Esophagus squamous epithelium (tissue), 5 donors: Measurements from ENCODE around the gene CMTM7. TPM values are rescaled to one million over a fixed set of nuclear protein-coding genes. Genes with fewer than 3 reads are reported as not detected.
"Not testable (repeated sequence)": the region's sequence is repeated elsewhere in the genome, so short reads cannot be mapped to it uniquely, and the experiment has no call there.

ENCODE experiments used
- DNase-seq: peaks from one replicate; lab custom pipeline; 2025; lab: John Stamatoyannopoulos, UW
- H3K27ac ChIP-seq, 4 donors: fragments of 200-600 bp; sonication (generic); one replicate each; pipeline ENCODE4 v1.5.1; 2016 to 2019; ENCODE audit warnings: mild to moderate bottlenecking in 1 of 4
- H3K27me3 ChIP-seq, 4 donors: fragments of 200-600 bp; sonication (generic); 1 replicate in 3 of 4; 2 replicates in 1 of 4; pipeline versions ENCODE4 v1.5.1 to v1.6.0; 2017 to 2021; ENCODE audit warnings: antibody characterized with exemption in 1 of 4
- H3K36me3 ChIP-seq, 3 donors: fragments of 200-600 bp; sonication (generic); one replicate each; pipeline ENCODE4 v1.5.1; 2016 to 2019
- H3K4me1 ChIP-seq, 3 donors: fragments of 200-600 bp; sonication (generic); one replicate each; pipeline ENCODE4 v1.5.1; 2017 to 2019
- H3K4me3 ChIP-seq, 4 donors: fragments of 200-600 bp; sonication (generic); 1 replicate in 3 of 4; 2 replicates in 1 of 4; pipeline ENCODE4 v1.5.1; 2016 to 2019; ENCODE audit warnings: mild to moderate bottlenecking in 2 of 4, moderate library complexity in 1 of 4
- H3K9me3 ChIP-seq, 3 donors: fragments of 200-600 bp; sonication (generic); one replicate each; pipeline ENCODE4 v1.5.1; 2016 to 2019
- CTCF ChIP-seq, 6 experiments: fragments of 450-650 bp in 4 of 6; fragments of 200-600 bp in 2 of 6; sonication (generic) in 2 of 6; IDR thresholded peaks; one replicate each; pipeline ENCODE4 v1.5.1; 2016 to 2019; ENCODE audit warnings: antibody characterized with exemption in 6 of 6, mild to moderate bottlenecking in 4 of 6, moderate library complexity in 4 of 6
- POLR2A ChIP-seq, 4 donors: fragments of 450-650 bp; IDR thresholded peaks; one replicate each; pipeline ENCODE4 v1.6.1; 2017; ENCODE audit warnings: antibody characterized with exemption in 4 of 4, mild to moderate bottlenecking in 4 of 4, moderate library complexity in 3 of 4
- WGBS, 2 donors: methylation state at CpG; one replicate each; pipeline ENCODE4 v1.1.5; 2018; 5-methylcytosine and 5-hydroxymethylcytosine counted together
- intact Hi-C: fragments of 100-400 bp; cut with DNase I; formaldehyde crosslinking; loops from one replicate; pipeline ENCODE4 v1.15.0; 2022
- total RNA-seq, 4 donors: library from RNA; depleted of rRNA; stranded (reverse); fragments of >200 nt; gene quantifications; one replicate each; pipeline ENCODE4 v1.1.0, GENCODE V29; 2016
- donor health status: DM: yes; HTN: yes; CAD: no.

Gene CMTM7
- total RNA-seq, 4 donors from 2014 or later, result 0.35 to 6.7 (median 3.0) TPM; not detected in 1

DNA sequence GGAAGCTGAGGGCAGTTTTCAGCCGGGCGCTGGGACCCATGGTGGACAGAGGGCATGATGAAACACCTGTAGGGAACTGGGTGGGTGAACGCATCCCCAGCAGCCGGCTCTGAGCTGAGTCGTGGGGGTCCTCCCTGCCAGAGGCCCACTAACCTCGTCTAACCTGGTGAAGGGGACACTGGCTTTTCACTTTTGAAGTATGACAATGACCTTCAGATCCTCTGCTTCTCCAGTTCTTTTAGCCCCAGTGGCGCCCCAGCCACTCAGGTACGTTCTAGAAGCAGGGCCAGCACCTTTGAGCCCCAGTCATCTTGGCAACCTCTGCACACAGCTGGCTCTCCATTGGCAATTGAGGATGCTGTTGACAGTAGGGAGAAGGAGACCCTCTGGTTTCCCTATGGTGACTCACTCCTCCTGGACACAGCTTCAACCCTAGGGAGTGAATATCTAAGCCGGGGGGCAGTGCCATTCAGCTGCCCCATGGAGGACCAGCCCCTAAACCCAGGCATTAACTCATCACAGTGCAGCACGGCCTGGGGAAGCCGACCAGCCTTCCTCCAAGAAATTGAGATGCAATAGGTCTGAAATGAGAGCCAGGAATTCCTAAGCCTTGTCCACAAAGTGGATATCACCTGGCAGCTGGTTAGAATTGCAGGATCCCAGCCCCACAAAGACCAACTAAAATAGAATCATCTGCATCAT is 64.9 kb downstream of the CMTM7 start:
- no peaks in the 10 kb centered on the region for H3K36me3 ChIP-seq
- DNase-seq, result no peak
- peaks cover 0 to 93% (median 0%) of the 10 kb centered on the region in 4 donors for H3K27me3 ChIP-seq
- peaks cover 0 to 46% (median 16%) of the 10 kb centered on the region in 3 donors for H3K4me1 ChIP-seq
- no peak for TF ChIP-seq CTCF (IDR thresholded peaks at IDR 0.05)
- no peak for TF ChIP-seq POLR2A (IDR thresholded peaks at IDR 0.05)
- H3K9me3 ChIP-seq, result no peaks in the 10 kb centered on the region
- H3K4me3 ChIP-seq, result no peak overlapping the region
- intact Hi-C loops, result no loop called here
- H3K27ac ChIP-seq, result no peak overlapping the region
- WGBS, 2 donors, result 83 to 91% methylated on average over 5 to 6 of the region's 11 CpGs

DNA sequence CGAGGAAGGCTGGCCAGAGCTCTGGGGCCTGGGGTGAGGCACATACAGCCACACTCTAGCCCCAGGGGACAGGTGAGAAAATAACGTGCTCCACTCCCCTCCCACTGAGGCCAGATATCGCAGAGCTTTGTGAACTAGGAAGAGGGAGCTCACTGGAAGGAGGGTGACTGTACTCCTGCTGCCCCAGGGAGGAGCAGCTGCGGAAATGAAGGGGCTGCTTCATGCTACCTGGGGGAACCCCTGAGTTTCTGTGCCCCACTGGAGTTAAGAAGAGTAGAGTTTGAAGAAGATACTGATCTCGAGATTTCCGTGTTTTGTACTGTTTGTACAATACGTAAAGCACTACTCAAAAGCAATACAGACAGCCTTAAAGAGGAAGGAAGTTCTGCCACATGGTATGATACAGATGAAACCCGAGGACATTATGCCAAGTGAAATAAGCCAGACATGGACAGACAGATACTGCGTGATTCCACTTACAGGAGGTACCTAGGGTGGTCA is 66.4 kb downstream of the CMTM7 start:
- WGBS, 2 donors, result 68 to 72% methylated on average over 7 to 8 of the region's 9 CpGs
- H3K36me3 ChIP-seq, result no peaks in the 10 kb centered on the region

GRCh38 chr3:32459450-32459849 is 67.8 kb downstream of the CMTM7 start:
- DNase-seq, result no peak
- H3K4me3 ChIP-seq, result no peak overlapping the region
- 89% methylated on average over 5 of the region's 5 CpGs; no CpG with 5 or more reads in 1 of the 2 donors for WGBS, 2 donors
- H3K9me3 ChIP-seq, result no peaks in the 10 kb centered on the region
- peaks cover 0 to 40% (median 16%) of the 10 kb centered on the region in 3 donors for H3K4me1 ChIP-seq
- peak overlapping the region in 2 of 4 donors; percentile 55 to 69 for H3K27ac ChIP-seq
- no peaks in the 10 kb centered on the region for H3K36me3 ChIP-seq
- no peak for TF ChIP-seq CTCF (IDR thresholded peaks at IDR 0.05)
- TF ChIP-seq POLR2A (IDR thresholded peaks at IDR 0.05), result no peak
- intact Hi-C loops, result no loop called here
- H3K27me3 ChIP-seq, result peaks cover 0 to 77% (median 0%) of the 10 kb centered on the region in 4 donors

More for the DNA sequence above, 66.4 kb downstream of the CMTM7 start:
- no peak overlapping the region for H3K4me3 ChIP-seq
- H3K27ac ChIP-seq, result peak overlapping the region; percentile 35 to 77 (median 56)
- DNase-seq, result no peak
- no peak for TF ChIP-seq POLR2A (IDR thresholded peaks at IDR 0.05)
- TF ChIP-seq CTCF (IDR thresholded peaks at IDR 0.05), result no peak
- H3K27me3 ChIP-seq, result peaks cover 0 to 88% (median 0%) of the 10 kb centered on the region in 4 donors
- H3K9me3 ChIP-seq, result no peaks in the 10 kb centered on the region
- intact Hi-C loops, result no loop called here
- H3K4me1 ChIP-seq, result peaks cover 0 to 46% (median 16%) of the 10 kb centered on the region in 3 donors

DNA sequence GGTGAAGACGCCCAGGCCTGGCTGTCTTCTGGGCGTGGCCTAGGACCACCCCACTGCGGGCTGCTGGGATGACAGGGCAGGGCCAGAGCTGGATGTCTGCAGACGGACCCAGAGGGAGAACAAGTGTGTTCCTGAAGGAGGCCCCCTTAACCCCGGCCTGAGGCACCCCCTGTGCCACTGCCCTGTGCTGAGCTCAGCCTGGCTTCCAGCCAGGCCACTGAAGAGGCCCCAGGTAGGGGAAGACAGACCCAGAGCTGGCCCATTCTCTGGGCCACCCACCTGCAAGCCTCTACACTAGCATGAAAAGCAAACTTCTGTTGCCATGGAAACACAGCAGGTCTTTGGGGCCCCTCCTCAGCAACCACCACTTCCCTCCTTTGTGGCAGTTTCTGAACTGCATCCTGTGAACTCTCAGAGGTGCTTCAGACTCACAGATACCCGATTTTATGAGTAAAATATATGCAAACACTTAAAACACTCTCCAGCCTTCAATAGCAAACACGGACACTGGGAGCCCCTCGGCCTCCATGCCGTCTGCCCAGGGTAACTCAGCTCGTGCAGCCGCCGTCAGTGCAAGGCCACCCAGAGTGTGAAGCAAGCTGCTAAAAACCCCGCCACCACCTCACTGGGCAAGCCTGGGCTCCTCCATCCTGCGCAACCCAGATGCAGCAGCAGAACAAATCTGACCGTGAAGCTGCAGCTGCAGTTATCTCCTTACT is 68.5 kb downstream of the CMTM7 start:
- H3K4me1 ChIP-seq, result peaks cover 0 to 33% (median 16%) of the 10 kb centered on the region in 3 donors
- H3K36me3 ChIP-seq, result no peaks in the 10 kb centered on the region
- H3K27me3 ChIP-seq, result peaks cover 0 to 69% (median 0%) of the 10 kb centered on the region in 4 donors
- intact Hi-C loops, result loop anchor here (10.0 kb wide), 1 partner anchor 165 kb away; no protein-coding TSS in a partner anchor
- peak overlapping the region in 3 of 4 donors; percentile 34 to 69 (median 55) for H3K27ac ChIP-seq
- DNase-seq, result no peak
- 52 to 56% methylated on average over 6 to 14 of the region's 15 CpGs for WGBS, 2 donors
- no peak overlapping the region for H3K4me3 ChIP-seq
- TF ChIP-seq CTCF (IDR thresholded peaks at IDR 0.05) (no peak), POLR2A (IDR thresholded peaks at IDR 0.05) (no peak)
- H3K9me3 ChIP-seq, result no peaks in the 10 kb centered on the region

GRCh38 chr3:32460817-32461496 is 69.3 kb downstream of the CMTM7 start:
- not testable (repeated sequence) for H3K4me3 ChIP-seq, DNase-seq, H3K36me3 ChIP-seq, H3K9me3 ChIP-seq
- Histone ChIP-seq H3K27me3 (peaks cover 0 to 65% (median 0%) of the 10 kb centered on the region in 4 donors), H3K4me1 (peaks cover 0 to 25% (median 13%) of the 10 kb centered on the region in 3 donors), H3K27ac (peak overlapping the region in 3 of 4 donors; percentile 8 to 34 (median 19))
- 73 to 86% methylated on average over 10 of the region's 10 CpGs for WGBS, 2 donors
- intact Hi-C loops, result loop anchor here (10.0 kb wide), 1 partner anchor 166 kb away; no protein-coding TSS in a partner anchor

- not testable (repeated sequence) for H3K9me3 ChIP-seq, H3K36me3 ChIP-seq, DNase-seq
- H3K4me3 ChIP-seq, result peak overlapping the region in 1 of 4 donors; percentile 12
- WGBS, 2 donors, result 72 to 76% methylated on average over 7 to 9 of the region's 9 CpGs
- H3K4me1 ChIP-seq, result peaks cover 0 to 22% (median 13%) of the 10 kb centered on the region in 3 donors
- intact Hi-C loops, result loop anchor here (10.0 kb wide), 1 partner anchor 168 kb away; no protein-coding TSS in a partner anchor
- H3K27ac ChIP-seq, result peak overlapping the region in 3 of 4 donors; percentile 25 to 55 (median 34)
- H3K27me3 ChIP-seq, result peaks cover 0 to 60% (median 0%) of the 10 kb centered on the region in 4 donors
Observed at GRCh38 chr3:32462191-32462986, 70.7 kb downstream of the CMTM7 start.

DNA sequence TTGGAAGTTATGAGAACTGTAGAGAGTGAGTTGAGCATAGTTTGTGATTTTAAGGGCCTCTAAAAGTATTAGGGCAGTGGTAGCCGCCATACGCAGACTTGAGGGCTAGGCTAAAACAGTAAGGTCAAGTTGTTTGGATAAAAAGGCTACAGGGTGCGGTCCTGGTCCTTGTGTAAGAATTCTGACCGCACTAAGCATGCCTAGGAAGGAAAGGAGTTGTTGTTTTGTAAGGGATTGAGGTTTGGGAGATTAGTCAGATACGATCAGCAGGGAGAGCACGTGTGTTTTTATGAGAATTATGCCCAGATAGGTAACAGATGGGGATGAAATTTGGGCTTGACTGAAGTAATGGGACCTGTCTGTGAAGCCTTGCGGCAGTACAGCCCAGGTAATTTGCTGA is 71.8 kb downstream of the CMTM7 start:
- not testable (repeated sequence) for H3K36me3 ChIP-seq, DNase-seq, H3K9me3 ChIP-seq, H3K27ac ChIP-seq, H3K4me3 ChIP-seq
- 80 to 93% methylated on average over 7 of the region's 7 CpGs for WGBS, 2 donors
- Histone ChIP-seq H3K4me1 (peaks cover 10 to 26% (median 15%) of the 10 kb centered on the region in 3 donors), H3K27me3 (peaks cover 0 to 54% (median 0%) of the 10 kb centered on the region in 4 donors)
- intact Hi-C loops, result loop anchor here (10.0 kb wide), 1 partner anchor 169 kb away; no protein-coding TSS in a partner anchor
